ENCODE measurements around the gene PPP1R3G.

DNA sequence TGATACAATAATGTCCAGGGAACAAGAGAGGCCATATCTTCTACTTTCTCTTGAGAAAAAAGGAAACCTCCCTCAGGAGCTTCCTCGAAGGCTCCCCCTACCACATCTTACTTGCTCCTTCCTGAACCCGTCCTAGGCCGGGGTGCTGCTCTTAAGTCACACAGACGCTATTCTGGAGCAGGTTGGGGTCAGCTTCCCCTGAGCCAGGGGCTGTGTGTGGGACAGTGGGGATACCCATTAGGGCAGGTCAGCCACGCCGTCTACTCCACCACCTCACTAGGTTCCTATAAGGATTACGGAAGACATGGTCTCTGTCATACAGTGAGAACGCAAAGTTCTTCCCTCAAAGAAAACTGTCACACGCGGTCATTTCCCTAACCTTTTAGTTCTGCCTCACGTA is 8.2 kb upstream of the PPP1R3G start:
- TF ChIP-seq ZNF772 (CRISPR knock-in tag; IDR thresholded peaks at IDR 0.05): no peak
- no peak for TF ChIP-seq CTCF (CRISPR knock-in tag; IDR thresholded peaks at IDR 0.05)
- TF ChIP-seq EP300 (IDR thresholded peaks at IDR 0.05; ENCODE audit: low read depth in 2 of 2, low read length in 2 of 2): no peak
- TF ChIP-seq EP300 (CRISPR knock-in tag; IDR thresholded peaks at IDR 0.05; ENCODE audit: borderline replicate concordance): no peak
